AG20443 (cell line): ENCODE results near the gene LRRC1.
"Not testable (repeated sequence)": the region's sequence is repeated elsewhere in the genome, so short reads cannot be mapped to it uniquely, and the experiment has no call there.

ENCODE experiments used
- DNase-seq: peaks from one replicate; pipeline ENCODE4 v3.0.0; 2012; ENCODE audit warnings: low spot score, mixed read lengths

Gene LRRC1

GRCh38 chr6:53792973-53793317 lies 1.9 kb upstream of the LRRC1 start:
- DNase-seq: no peak

DNA sequence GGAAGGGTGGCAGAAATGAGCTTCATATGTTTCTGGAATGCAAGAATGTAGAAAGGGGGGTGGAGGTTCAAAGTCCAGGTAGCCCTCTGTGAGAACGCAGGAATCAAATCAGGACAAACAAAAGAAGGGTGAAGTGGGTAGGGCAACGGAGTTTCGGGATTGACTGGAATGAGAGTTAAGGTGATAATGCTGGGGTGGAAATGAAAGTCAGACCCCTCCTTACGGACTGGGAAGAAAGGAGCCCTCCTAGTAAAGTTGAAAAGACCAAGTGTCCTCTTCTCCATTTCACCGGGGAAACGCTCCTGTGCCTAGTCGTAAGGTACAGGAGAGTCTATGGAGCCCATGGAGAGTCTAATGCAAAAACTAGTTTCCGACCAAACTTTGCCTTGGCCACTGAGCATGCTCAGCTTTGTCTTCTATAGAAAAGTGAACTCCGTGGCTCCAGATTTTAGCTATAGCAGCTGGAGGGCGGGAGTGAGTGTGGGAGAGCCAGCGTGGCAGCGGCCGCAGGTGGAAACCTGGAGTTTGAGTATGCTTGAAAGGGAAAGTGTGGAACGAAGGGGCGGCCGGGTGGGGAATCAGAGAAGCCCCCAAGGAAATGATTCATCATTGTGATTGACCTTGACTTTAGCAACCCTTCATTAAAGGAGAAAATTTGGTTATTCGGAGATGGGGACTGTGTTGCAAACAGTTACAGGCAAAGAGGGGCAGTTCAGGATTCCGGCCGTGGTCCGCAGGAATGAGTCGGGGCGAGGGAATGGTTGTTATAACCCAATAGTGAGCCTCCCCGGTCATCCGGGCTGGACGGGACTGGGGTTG lies 1.3 kb upstream of the LRRC1 start:
- peak; percentile 37 for DNase-seq

DNA sequence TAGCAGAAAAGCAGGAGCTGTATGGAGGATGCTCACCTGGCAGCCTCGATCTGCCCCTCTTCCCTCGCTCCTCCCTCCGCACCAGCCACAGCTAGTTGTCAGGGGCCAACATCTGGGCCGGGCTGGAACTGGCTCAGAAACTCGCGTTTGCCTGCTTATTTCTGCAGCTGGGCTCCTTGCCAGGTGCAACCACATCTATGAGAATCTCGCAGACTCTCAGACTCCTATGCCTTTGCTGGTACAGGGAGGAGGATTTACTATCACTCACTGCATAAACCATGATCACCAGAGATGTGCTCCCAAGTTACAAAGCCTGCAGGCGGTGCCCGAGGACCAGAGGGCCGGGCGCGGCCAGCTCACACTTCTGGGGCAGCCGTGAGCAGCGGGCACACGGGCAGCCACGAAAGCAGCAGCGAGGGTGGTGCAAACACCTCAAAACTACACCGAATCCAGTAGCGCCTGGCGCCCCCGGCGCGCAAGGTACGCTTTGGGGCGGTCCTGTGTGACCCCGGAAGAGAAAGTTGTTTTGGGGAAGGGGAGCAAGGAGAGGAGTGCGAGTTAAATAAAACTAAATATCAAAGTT lies 577 bp upstream of the LRRC1 start:
- DNase-seq: peak; percentile 88

DNA sequence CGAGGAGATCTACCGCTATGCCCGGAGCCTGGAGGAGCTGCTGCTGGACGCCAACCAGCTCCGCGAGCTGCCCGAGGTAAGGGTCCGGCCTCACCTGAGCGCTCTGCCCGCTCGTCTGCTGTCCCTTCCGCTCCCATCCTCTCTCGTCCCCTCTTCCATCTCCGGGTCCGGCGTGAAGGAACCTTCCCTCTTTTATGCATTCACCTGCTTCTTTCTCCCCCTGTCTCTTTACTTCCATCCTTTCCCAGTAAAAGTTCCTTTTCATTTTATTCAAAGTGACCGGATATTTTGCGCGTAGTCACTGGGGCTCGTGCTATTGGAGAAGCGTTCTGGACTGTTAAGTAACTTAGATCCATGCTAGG lies 516 bp downstream of the LRRC1 start:
- DNase-seq: no peak

GRCh38 chr6:53795702-53796450 lies 1.1 kb downstream of the LRRC1 start:
- peak; percentile 28 for DNase-seq

DNA sequence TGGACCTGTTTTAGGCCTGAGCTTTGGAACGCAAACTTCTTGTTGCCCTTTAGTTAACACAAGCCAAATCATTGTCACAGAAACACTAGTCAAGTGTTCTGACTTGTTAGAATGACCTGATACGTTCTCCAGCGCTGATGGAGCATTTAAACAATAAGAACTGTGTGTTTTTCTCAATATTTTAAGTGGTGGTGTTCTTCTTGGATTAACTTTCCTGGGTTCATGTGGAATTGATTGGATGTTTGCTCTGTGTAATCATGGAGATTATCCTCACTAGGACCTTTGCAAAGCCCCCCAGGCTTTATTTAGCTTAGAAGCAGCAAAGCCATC lies 1.6 kb downstream of the LRRC1 start:
- no peak for DNase-seq

- DNase-seq: no peak
These were observed 2.0 kb downstream of the LRRC1 start for GRCh38 chr6:53796791-53797190.

- DNase-seq: no peak
These were observed 2.5 kb downstream of the LRRC1 start for GRCh38 chr6:53797304-53797703.

DNA sequence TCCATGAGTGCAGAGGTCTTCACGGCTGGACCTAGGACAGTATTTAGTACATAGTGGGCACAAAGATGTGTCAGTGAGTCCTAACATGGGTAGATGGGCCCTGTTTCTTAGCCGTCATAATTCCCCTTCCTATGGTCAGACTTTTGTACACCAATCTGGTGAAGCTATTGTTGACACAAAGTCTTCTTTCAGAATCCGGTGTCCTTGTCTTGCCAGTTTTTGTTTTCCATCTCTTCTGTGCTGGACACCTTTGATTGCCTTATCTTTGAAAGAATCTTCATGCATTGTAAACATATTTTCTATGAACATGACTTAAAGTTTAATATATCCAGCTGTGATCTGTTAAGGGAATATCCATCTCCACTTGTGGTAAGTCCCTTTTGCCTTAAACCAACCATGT lies 4.5 kb downstream of the LRRC1 start:
- no peak for DNase-seq

GRCh38 chr6:53801022-53801421 lies 6.2 kb downstream of the LRRC1 start:
- DNase-seq: no peak

DNA sequence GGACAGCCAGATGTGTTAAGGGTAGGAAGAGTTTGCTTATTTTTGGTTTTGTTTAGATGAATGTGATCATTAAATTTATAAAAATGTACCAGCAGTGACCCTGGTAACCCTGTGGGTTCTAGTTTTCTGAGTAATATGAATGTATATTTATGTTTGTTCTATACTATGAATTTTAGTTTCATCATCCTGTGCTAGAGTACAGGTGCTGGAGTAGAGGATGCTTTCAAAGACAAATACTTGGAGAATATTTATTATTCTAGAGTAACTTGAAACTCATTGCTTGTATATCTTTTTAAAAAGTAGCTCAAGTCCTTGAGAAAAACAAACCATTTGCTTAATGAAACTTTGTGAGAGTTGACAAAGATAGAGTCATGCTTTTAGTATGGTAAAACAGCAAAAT lies 7.8 kb downstream of the LRRC1 start:
- DNase-seq: no peak

- DNase-seq: no peak
These were observed 8.5 kb downstream of the LRRC1 start for GRCh38 chr6:53803081-53803860.

- no peak for DNase-seq
These were observed 10.2 kb downstream of the LRRC1 start for GRCh38 chr6:53805016-53805415.

GRCh38 chr6:53805725-53806124 lies 10.9 kb downstream of the LRRC1 start:
- DNase-seq: no peak

GRCh38 chr6:53807606-53808005 lies 12.8 kb downstream of the LRRC1 start:
- DNase-seq: not testable (repeated sequence)

DNA sequence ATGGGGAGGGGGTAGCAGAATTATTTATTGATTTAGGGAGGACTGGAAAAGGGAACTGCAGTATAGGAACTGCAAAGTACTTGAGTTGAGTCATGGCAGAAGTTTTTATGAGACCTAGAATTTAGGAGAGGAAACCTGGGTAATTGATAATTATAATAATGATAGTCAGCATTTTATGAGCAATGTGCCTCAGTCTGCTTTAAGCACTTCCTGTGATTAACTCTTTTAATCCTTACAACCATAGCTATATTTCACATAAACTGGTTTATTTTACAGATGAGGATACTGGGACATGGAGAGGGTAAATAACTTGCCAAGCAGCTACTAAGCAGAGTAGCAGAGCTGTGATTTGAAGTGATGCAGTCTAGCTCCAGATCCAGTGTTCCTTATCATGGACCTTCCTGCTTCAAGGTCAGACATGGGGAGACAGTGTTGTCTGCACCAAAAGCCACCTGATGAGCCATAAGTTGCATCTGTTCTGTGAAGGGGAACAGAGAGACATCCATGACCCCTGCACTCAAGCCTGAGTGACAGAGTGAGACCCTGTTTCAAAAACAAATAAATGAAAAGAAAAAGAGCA lies 13.6 kb downstream of the LRRC1 start:
- no peak for DNase-seq

DNA sequence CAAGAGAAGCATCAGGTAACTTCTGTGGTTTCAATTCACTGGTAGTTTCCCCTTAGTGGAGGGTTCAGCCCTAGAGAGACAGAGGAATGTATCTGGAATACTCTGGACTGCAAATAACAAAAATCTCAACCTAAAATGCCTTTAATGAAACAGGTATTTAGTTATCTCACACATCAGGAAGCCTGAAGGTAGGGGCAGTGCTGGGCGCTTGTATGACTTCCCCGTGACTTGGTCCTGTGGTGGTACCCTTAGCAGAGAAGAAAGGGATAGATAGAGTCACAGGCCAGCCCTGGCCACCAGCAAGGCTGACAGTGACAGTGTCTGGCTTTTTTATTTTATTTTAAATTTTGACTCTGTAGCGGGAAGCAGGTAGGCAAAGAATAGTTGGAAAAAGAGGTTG lies 14.9 kb downstream of the LRRC1 start:
- no peak for DNase-seq

DNA sequence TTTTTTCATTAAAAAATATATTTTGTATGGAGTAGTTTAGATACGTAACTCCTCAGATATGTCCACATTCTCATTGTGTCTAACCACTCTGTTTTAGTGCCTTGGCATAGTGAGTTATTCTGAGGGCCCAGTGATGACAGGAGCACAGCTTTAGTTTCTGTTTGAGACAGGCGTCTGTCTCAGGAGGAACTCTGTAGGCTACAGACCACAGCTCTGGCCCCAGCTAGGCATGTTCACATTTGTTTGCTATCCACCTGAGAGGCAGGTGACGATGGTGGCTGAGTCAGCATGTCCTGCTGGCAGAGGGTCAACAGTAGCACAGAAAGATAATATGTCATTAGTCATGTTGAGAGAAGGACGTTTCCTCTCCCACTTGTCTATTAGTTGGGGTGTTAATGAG lies 16.3 kb downstream of the LRRC1 start:
- peak; percentile 75 for DNase-seq

GRCh38 chr6:53811746-53812145 lies 16.9 kb downstream of the LRRC1 start:
- DNase-seq: no peak

DNA sequence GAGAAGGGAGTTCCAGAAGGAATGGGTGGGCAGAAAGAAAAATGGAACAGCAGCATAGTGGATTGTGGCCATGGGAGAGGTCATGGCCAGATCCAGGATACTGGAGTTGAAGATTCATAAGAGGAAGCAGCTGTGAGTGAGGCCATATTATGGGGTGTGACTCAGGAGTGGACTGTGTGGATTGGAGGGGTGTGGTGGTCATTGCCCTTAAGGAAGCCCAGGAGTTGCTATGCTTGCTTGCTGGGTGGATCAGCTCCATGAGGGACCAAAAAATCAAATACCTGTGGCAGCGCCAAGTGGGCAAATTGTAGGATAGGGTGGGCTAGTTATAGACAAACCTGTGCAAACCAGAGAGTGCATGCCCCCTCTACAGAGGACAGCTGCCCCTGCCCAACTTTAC lies 18.3 kb downstream of the LRRC1 start:
- peak; percentile 50 for DNase-seq

- no peak for DNase-seq
These were observed 19.0 kb downstream of the LRRC1 start for GRCh38 chr6:53813801-53814200.

DNA sequence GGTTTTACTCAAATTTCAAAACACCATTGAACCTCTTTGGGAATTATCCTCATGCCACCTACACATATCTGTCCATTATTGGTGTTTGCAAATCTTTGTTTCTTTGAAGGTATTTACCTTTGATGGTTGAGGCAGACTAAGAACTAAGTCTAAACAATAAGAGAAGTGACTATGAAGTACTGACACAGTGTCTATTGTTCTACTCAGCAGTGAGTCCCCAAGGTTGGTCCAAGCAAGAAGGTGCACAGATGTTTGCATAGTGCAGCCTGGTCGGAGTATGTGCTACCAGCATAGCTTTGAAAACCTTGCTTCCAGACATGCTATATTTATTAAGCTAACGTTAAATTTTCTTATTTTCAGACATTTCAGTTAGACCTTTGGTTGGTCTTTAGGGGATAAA lies 19.5 kb downstream of the LRRC1 start:
- DNase-seq: no peak
